SU-DHL-6 (cell line): ENCODE results near the gene SLC13A2.
"Not testable (repeated sequence)": the region's sequence is repeated elsewhere in the genome, so short reads cannot be mapped to it uniquely, and the experiment has no call there.

Source experiments
- H2AFZ ChIP-seq: fragments of 200-600 bp; sonication (generic); 2 replicates; pipeline ENCODE4 v1.6.1; 2014; ENCODE audit warnings: low read depth, mild to moderate bottlenecking, moderate library complexity, mixed read lengths, antibody characterized with exemption, low read length; ENCODE audit not compliant: severe bottlenecking
- H3F3A ChIP-seq: fragments of 200-600 bp; shearing (Covaris generic); 2 replicates; pipeline ENCODE4 v1.6.0; 2016; ENCODE audit warnings: antibody characterized with exemption, mild to moderate bottlenecking; ENCODE audit not compliant: insufficient read depth
- H3K27ac ChIP-seq: fragments of 200-600 bp; sonication (generic); 2 replicates; pipeline ENCODE4 v1.5.1; 2016; ENCODE audit warnings: low read depth, mild to moderate bottlenecking, low read length, moderate library complexity, mixed read lengths
- H3K27me3 ChIP-seq: fragments of 200-600 bp; sonication (generic), shearing (Covaris generic); 2 replicates; pipeline ENCODE4 v1.6.0; 2014; ENCODE audit warnings: mild to moderate bottlenecking, low read length
- H3K36me3 ChIP-seq: fragments of 200-600 bp; sonication (generic); 2 replicates; pipeline ENCODE4 v1.6.1; 2014; ENCODE audit warnings: mild to moderate bottlenecking, low read length, mixed read lengths
- H3K4me2 ChIP-seq: fragments of 300-600, 200-600 bp; shearing (Covaris generic), sonication (generic); 2 replicates; pipeline ENCODE4 v1.6.0; 2014; ENCODE audit warnings: low read length, low read depth, mild to moderate bottlenecking; ENCODE audit not compliant: poor library complexity, severe bottlenecking
- H3K4me3 ChIP-seq: fragments of 200-600 bp; sonication (generic); 2 replicates; pipeline ENCODE4 v1.5.1; 2014; ENCODE audit warnings: antibody characterized with exemption, low read length, mild to moderate bottlenecking, mixed read lengths; ENCODE audit not compliant: insufficient read depth, poor library complexity, severe bottlenecking
- H3K79me2 ChIP-seq: fragments of 200-600 bp; sonication (generic); 2 replicates; pipeline ENCODE4 v1.6.1; 2014; ENCODE audit warnings: mild to moderate bottlenecking, low read length, moderate library complexity; ENCODE audit not compliant: insufficient read depth
- H3K9ac ChIP-seq: fragments of 200-600 bp; sonication (generic); 2 replicates; pipeline ENCODE4 v1.7.0; 2014; ENCODE audit warnings: mild to moderate bottlenecking, low read length
- H3K9me2 ChIP-seq: fragments of 200-600 bp; sonication (generic); replicated peaks from 2 replicates; pipeline ENCODE4 v1.6.1; 2014; ENCODE audit warnings: low read length; ENCODE audit not compliant: insufficient read depth
- H3K9me3 ChIP-seq: fragments of 200-600 bp; sonication (generic); 2 replicates; pipeline ENCODE4 v1.6.1; 2014; ENCODE audit warnings: low read length, mixed read lengths; ENCODE audit not compliant: insufficient read depth
- H4K20me1 ChIP-seq: fragments of 200-600 bp; sonication (generic); 2 replicates; pipeline ENCODE4 v1.6.1; 2014; ENCODE audit warnings: low read depth, mild to moderate bottlenecking, antibody characterized with exemption, low read length, moderate library complexity, mixed read lengths
- CTCF ChIP-seq: fragments of 200-600 bp; sonication (generic); IDR thresholded peaks from one replicate; pipeline ENCODE4 v1.5.1; 2017; ENCODE audit warnings: antibody characterized with exemption, mild to moderate bottlenecking, low read length, moderate library complexity; ENCODE audit not compliant: insufficient read depth, poor library complexity, severe bottlenecking
- EZH2phosphoT487 ChIP-seq: fragments of 200-600 bp; sonication (generic), shearing (Covaris generic); conservative IDR thresholded peaks from 2 replicates; pipeline ENCODE4 v1.6.1; 2018; ENCODE audit warnings: mild to moderate bottlenecking, antibody characterized with exemption, low read length, moderate library complexity, mixed read lengths

The SLC13A2 gene

GRCh38 chr17:28466001-28466400 is 7.4 kb upstream of the SLC13A2 start:
- H3F3A ChIP-seq = no peaks in the 10 kb centered on the region
- H2AFZ ChIP-seq = no peak overlapping the region
- no peaks in the 10 kb centered on the region for H3K27me3 ChIP-seq
- no peaks in the 10 kb centered on the region for H3K9me2 ChIP-seq
- no peaks in the 10 kb centered on the region for H3K79me2 ChIP-seq
- H3K4me3 ChIP-seq = no peak overlapping the region
- H3K36me3 ChIP-seq = no peaks in the 10 kb centered on the region
- no peak overlapping the region for H3K4me2 ChIP-seq
- no peaks in the 10 kb centered on the region for H4K20me1 ChIP-seq
- no peaks in the 10 kb centered on the region for H3K9me3 ChIP-seq
- H3K9ac ChIP-seq = no peak overlapping the region
- no peak overlapping the region for H3K27ac ChIP-seq
- no peak for TF ChIP-seq CTCF
- TF ChIP-seq EZH2phosphoT487 = no peak

- no peaks in the 10 kb centered on the region for H3F3A ChIP-seq
- no peak overlapping the region for H3K4me3 ChIP-seq
- H4K20me1 ChIP-seq = no peaks in the 10 kb centered on the region
- H3K27me3 ChIP-seq = no peaks in the 10 kb centered on the region
- no peaks in the 10 kb centered on the region for H3K9me2 ChIP-seq
- no peak overlapping the region for H3K27ac ChIP-seq
- H3K9ac ChIP-seq = no peak overlapping the region
- TF ChIP-seq EZH2phosphoT487 (no peak), CTCF (no peak)
- no peaks in the 10 kb centered on the region for H3K36me3 ChIP-seq
- H3K9me3 ChIP-seq = no peaks in the 10 kb centered on the region
- H3K79me2 ChIP-seq = no peaks in the 10 kb centered on the region
- no peak overlapping the region for H3K4me2 ChIP-seq
- H2AFZ ChIP-seq = no peak overlapping the region
These were observed 6.9 kb upstream of the SLC13A2 start for GRCh38 chr17:28466521-28467048.

- TF ChIP-seq EZH2phosphoT487 (no peak), CTCF (no peak)
- no peaks in the 10 kb centered on the region for H3K27me3 ChIP-seq
- H4K20me1 ChIP-seq = no peaks in the 10 kb centered on the region
- no peaks in the 10 kb centered on the region for H3K79me2 ChIP-seq
- H3K9me2 ChIP-seq = no peaks in the 10 kb centered on the region
- H3K4me3 ChIP-seq = no peak overlapping the region
- no peaks in the 10 kb centered on the region for H3F3A ChIP-seq
- H3K9ac ChIP-seq = no peak overlapping the region
- no peak overlapping the region for H3K27ac ChIP-seq
- H2AFZ ChIP-seq = no peak overlapping the region
- no peaks in the 10 kb centered on the region for H3K9me3 ChIP-seq
- H3K4me2 ChIP-seq = no peak overlapping the region
- no peaks in the 10 kb centered on the region for H3K36me3 ChIP-seq
These were observed 5.9 kb upstream of the SLC13A2 start for GRCh38 chr17:28467456-28468025.

- H2AFZ ChIP-seq, H3K27me3 ChIP-seq, H3K4me3 ChIP-seq, H3K9me3 ChIP-seq, H3F3A ChIP-seq, H3K79me2 ChIP-seq, H3K27ac ChIP-seq, H3K9ac ChIP-seq, H3K36me3 ChIP-seq, H3K4me2 ChIP-seq, H3K9me2 ChIP-seq, H4K20me1 ChIP-seq: not testable (repeated sequence)
These were observed 5.3 kb upstream of the SLC13A2 start for GRCh38 chr17:28468033-28468735.
